ENCODE measurements around the gene VWA5B2.

VWA5B2 gene

GRCh38 chr3:184186184-184186901, 43.0 kb upstream of the VWA5B2 start, which contains the start of gene ABCF3:
Gene ABCF3, plus strand, starts transcription at chr3:184186199. Its CDS starts 9 bp downstream, at chr3:184186208.
- Histone ChIP-seq H3K4me3 (ENCODE audit: low read depth, low read length) (peak within 1 kb of the TSS; percentile 91), H3K27ac (ENCODE audit: extremely low read depth, low read depth, low read length) (peak within 1 kb of the TSS; percentile 84), H3K36me3 (ENCODE audit: control insufficient read depth in 2 of 2, insufficient read depth in 1 of 2, low read length in 2 of 2) (peaks cover under 1 to 76% of the 10 kb centered on the region in 2 experiments; a peak in 2 of 3 replicates), H3K9me3 (ENCODE audit: control insufficient read depth, insufficient read depth, low read depth, low read length) (no peaks in the 10 kb centered on the region), H3K4me1 (ENCODE audit: control insufficient read depth, insufficient read depth, low read length) (0 out of 2 replicates have a peak, but pooled peaks cover 5% of the 10 kb centered on the region)
- ChIA-PET POLR2A (interaction anchor here (1.0 to 2.3 kb wide), 9 partner anchors 9 to 63 kb away, joined by 3 to 34 read pairs (median 4); partner anchors contain the start of genes AP2M1, EEF1AKMT4, EIF2B5 and VWA5B2), CTCF (interaction anchor here (0.5 to 1.0 kb wide), 6 partner anchors 40 to 930 kb away, joined by 3 to 5 read pairs (median 4); no protein-coding TSS in a partner anchor)
- TF ChIP-seq ZNF335 (tag by site-specific recombination; conservative IDR thresholded peaks at IDR 0.05) (no peak), ZNF341 (tag by site-specific recombination; IDR thresholded peaks at IDR 0.05; ENCODE audit: low read depth) (no peak), ZNF121 (tag by site-specific recombination; IDR thresholded peaks at IDR 0.05) (no peak), ZNF658 (tag by site-specific recombination; IDR thresholded peaks at IDR 0.05) (no peak), HOXD13 (CRISPR knock-in tag; IDR thresholded peaks at IDR 0.05; ENCODE audit: borderline replicate concordance) (no peak), ZNF398 (tag by site-specific recombination; IDR thresholded peaks at IDR 0.05) (0 out of 2 replicates have a peak, but pooled peaks have one; percentile 8), BCL11A (tag by site-specific recombination; IDR thresholded peaks at IDR 0.05; ENCODE audit: low read depth) (no peak), ZNF223 (tag by site-specific recombination; IDR thresholded peaks at IDR 0.05) (no peak), ZNF18 (tag by site-specific recombination; IDR thresholded peaks at IDR 0.05) (no peak), ZNF629 (tag by site-specific recombination; IDR thresholded peaks at IDR 0.05) (peak; percentile 7; the same call in 1 of the 2 replicates), INSM2 (tag by site-specific recombination; IDR thresholded peaks at IDR 0.05) (no peak), HOXC10 (CRISPR knock-in tag; IDR thresholded peaks at IDR 0.05) (no peak), ZNF558 (tag by site-specific recombination; IDR thresholded peaks at IDR 0.05) (no peak), ZNF600 (tag by site-specific recombination; IDR thresholded peaks at IDR 0.05) (no peak), ZNF660 (tag by site-specific recombination; IDR thresholded peaks at IDR 0.05) (0 out of 2 replicates have a peak, but pooled peaks have one; percentile 2), ZNF777 (tag by site-specific recombination; IDR thresholded peaks at IDR 0.05; ENCODE audit: borderline replicate concordance) (0 out of 2 replicates have a peak, but pooled peaks have one; percentile 72), ZNF645 (tag by site-specific recombination; IDR thresholded peaks at IDR 0.05) (no peak), SP3 (tag by site-specific recombination; IDR thresholded peaks at IDR 0.05) (0 out of 2 replicates have a peak, but pooled peaks have one; percentile 35), YY2 (tag by site-specific recombination; IDR thresholded peaks at IDR 0.05) (0 out of 2 replicates have a peak, but pooled peaks have one; percentile 47), ZNF184 (tag by site-specific recombination; IDR thresholded peaks at IDR 0.05) (no peak), TCF7L2 (IDR thresholded peaks at IDR 0.05; ENCODE audit: borderline replicate concordance, low read depth, low read length) (no peak), ZNF354C (tag by site-specific recombination; IDR thresholded peaks at IDR 0.05; ENCODE audit: borderline replicate concordance, low read depth) (no peak), YY1 (tag by site-specific recombination; IDR thresholded peaks at IDR 0.05) (peak; percentile 69; the same call in 1 of the 2 replicates), HIC1 (tag by site-specific recombination; IDR thresholded peaks at IDR 0.05) (no peak), PRDM10 (tag by site-specific recombination; IDR thresholded peaks at IDR 0.05) (peak; percentile 71)

All from HEK293 (cell line).